Measurements from ENCODE around the gene NWD2.

DNA sequence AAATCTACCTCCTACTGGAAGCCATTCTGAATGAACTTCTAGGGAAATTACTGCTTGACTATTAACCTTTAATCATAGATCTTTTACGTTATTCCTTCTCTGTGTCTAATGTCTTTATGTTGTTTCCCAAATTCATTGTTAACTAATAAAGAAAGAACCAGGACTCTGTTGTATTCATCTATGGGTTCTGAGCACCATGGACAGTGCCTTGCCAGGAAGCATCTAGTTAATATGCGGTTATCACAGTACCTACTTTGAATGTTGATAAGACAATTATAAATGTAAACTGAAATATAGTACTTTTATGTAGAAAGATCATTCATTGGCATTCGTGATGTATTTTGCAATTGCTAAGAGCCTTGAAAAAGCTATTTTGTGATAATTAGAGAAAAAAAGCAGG, 23.8 kb downstream of the NWD2 start:
- TF ChIP-seq POLR2AphosphoS5 (IDR thresholded peaks at IDR 0.05) = no peak
- TF ChIP-seq, protein P1, sequence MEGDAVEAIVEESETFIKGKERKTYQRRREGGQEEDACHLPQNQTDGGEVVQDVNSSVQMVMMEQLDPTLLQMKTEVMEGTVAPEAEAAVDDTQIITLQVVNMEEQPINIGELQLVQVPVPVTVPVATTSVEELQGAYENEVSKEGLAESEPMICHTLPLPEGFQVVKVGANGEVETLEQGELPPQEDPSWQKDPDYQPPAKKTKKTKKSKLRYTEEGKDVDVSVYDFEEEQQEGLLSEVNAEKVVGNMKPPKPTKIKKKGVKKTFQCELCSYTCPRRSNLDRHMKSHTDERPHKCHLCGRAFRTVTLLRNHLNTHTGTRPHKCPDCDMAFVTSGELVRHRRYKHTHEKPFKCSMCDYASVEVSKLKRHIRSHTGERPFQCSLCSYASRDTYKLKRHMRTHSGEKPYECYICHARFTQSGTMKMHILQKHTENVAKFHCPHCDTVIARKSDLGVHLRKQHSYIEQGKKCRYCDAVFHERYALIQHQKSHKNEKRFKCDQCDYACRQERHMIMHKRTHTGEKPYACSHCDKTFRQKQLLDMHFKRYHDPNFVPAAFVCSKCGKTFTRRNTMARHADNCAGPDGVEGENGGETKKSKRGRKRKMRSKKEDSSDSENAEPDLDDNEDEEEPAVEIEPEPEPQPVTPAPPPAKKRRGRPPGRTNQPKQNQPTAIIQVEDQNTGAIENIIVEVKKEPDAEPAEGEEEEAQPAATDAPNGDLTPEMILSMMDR (IDR thresholded peaks at IDR 0.05 in 8 of 11, conservative IDR thresholded peaks at IDR 0.05 in 3 of 11) = no peak

Measured in spleen (tissue), 7 donors.